ENCODE data around the gene MEGF11. TPM values are rescaled to one million over a fixed set of nuclear protein-coding genes. Genes with fewer than 3 reads are reported as not detected.

MEGF11 gene
- total RNA-seq, 2 donors from 2014 or later: 0.05 TPM; not detected in 1

DNA sequence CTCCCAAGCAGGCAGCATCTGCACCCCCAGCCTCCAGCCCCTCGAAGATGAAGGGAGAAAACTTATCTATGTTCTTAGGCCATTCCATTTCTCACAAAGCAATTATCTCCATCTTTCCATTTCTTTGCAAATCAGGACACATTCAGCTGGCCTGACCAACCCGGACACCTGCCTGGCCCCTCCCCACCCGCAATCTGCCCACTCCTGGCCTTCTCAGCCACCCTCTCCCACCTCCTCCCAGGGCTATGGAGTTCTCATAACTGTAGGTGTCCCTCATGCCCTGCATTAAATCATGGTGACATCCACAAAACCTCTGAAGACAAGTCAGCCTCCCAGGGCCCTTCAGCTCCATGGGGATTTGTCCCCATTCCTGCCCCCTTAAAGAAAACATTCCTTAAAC lies 119.3 kb downstream of the MEGF11 start:
- DNase-seq (ENCODE audit: low spot score): no peak
- intact Hi-C loops (cut with DNase I): no loop called here

DNA sequence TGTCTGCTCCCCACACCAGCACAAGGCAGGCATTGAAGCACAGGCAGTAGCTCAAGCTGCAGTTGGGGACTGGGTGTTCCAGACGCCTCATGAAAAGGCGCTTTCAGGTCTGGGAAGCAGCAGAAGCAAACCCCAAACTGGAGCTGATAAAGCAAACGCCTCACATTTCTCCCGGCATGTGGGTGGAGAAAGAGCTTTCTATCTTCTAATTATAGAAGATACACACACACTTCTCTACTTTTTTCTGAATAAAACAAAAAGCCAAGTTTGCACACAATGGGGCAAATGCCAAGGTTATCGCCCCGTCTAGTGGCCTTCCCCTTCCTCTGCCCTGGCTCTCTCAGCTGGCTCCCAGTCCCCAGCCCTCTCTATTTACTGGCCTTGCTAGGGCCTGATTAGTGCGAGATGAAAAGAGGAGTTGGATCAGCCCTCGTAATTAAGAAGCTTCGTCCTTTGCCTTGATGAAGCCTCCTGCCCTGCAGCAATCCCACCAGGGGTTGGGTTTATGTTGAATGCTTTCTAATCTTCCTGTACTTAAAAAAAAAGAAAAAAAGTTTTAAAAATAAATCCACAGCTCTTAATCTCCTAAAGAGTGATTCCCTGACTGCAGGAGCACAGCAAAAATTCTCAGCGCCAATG lies 120.2 kb downstream of the MEGF11 start:
- DNase-seq (ENCODE audit: low spot score): no peak
- intact Hi-C loops (cut with DNase I): no loop called here

DNA sequence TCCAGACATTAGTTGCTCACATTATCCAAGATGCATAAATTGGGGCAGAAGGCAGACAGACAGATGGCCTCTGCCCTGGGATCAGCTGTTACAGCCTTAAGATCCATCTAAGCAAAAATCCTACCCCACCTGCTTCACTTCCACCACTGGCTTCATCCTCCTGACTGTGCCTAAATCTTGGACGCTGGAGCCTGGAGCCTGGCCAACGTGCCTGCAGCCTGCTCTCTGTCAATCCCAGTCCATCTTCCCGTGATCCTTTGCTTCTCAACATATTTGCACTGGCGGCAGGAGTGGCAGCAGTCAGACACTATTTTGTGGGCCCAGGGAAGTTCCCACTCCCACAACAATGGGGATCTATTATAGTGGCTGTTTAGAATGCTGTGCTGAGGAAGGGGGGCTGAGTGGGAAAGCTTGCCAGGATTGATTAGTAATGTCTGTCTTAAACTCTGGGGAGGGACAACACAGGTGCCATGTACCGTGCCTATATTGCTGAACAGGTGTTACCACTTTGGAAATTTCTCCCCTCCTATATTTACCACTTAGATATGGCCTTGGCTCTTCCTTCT lies 121.2 kb downstream of the MEGF11 start:
- intact Hi-C loops (cut with DNase I): no loop called here
- no peak for DNase-seq (ENCODE audit: low spot score)

DNA sequence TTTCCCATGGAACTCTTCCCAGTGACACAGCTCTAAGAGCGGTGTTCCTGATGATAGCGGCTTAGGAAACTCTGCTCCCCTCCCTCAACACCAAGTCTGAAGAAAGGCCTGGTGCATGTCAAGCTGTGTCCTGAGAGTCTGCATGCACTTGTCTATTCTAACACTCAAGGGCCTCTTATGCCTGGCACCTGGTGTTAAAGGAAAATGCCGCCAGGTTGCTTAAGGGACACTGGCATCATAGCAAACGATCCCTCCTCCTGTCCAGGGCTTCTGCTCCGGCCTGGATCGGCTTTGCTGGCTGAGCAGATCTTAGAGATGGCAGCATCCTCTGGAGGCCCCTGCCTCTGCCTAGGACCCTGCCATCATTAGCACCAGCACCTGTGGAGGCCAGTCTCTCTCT lies 121.7 kb downstream of the MEGF11 start:
- DNase-seq (ENCODE audit: low spot score): no peak
- intact Hi-C loops (cut with DNase I): no loop called here

DNA sequence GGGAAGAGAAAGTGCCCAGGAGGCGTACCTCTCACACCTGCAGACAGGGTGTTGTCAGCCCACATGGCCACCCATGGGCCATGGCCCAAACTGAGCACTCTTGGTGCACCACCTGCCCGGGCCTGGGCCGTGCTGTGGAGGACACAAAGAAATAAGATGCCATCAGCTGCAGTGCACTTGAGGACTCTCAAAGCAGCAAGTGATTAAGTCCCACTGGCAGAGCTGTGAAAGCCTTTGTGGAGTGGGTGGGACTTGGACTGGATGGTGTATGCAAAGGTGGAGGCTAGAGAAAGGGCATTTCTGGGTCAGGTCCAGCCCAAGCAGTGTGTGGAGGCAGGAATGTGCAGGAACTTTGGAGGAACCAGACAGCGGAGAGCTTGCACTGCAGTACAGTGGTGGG lies 122.3 kb downstream of the MEGF11 start:
- DNase-seq (ENCODE audit: low spot score): no peak
- intact Hi-C loops (cut with DNase I): no loop called here

DNA sequence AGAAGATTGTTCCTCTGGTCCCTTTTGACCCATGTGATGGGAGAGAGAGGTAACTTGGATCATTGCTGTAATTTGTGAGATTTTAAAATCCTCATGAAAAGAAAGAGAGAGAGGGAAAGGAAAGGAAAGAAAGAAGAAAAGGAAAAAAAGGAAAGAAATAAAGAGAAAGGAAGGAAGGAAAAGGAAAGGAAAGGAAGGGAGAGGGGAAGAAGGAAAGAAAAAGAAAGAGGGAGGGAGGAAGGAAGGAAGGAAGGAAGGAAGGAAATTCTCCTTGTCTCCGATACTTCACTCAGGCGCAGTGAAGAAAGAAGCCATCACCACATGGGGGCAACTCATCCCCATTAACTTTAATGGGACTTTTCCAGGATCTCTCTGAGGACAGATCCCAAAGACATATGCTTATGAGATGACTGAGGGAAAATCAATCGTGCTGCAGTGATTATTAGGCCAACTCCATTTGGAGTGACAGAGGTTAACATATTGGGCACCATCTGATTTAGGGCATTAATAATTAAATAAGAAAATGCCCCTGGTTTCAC lies 123.0 kb downstream of the MEGF11 start:
- intact Hi-C loops (cut with DNase I): no loop called here
- DNase-seq (ENCODE audit: low spot score): no peak

DNA sequence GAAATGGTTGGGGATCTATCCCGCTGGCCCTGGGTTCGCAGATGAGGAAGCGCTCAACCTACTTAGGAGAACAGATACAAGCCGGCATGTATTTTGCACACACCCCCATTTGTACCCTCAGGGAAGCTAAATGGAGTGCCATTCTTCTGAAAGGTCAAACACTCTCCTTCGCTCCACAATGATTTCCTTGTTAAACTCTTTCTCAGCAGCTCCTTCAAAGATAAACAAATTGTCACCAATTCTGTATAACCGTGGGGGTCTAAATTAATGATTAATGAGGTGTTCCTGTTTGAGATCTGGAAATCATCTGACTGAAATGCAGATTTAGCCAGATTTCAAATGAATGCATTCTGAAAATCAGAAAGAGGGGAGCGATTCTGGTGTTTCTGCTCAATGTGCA lies 124.0 kb downstream of the MEGF11 start:
- intact Hi-C loops (cut with DNase I): no loop called here
- no peak for DNase-seq (ENCODE audit: low spot score)

DNA sequence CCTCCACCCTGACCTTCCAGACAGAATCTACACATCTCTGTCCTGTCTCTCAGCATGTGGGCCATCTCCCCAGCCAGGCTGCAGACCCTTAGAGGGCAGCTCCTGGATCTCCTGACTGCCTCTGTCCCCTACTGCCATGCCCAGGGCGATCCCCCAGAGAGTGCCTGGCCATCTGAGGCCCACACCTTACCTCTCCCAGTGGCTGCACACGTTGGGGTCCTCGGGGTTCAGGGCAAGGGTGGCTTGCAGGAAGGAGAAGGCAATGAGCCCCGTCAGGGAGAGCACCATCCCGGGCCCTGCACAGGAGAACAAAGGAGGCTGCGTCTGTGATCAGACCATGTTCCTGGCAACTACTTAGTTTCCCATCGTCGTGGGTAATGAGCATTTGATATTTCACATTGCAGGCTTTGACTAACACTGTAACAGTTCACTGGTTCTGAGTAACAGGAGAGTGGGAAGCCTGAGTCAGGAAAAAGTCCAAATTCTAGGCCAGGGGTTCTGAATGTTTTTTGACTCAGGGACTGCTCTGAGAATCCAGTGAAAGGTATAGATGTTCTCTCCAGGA lies 125.4 kb downstream of the MEGF11 start:
- intact Hi-C loops (cut with DNase I): no loop called here

DNA sequence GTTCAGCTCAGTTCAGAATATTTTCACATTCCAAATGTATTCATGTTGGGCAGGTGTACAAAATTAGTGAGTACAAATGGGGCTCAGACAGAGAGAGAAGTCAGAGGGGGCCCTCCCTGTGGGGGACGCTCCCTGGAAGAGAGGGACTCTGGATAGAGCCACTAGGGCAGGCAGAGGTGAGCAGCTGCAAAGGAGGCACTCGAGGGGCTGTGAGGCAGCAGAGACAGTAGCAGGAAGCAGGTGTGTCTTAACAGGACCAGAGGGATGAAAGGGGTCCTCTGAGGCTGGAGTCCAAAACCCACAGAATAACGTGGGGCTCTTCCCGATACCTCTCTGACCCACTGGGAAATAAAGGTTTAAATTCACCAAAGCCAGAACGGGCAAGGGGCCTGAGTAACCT lies 127.1 kb downstream of the MEGF11 start:
- DNase-seq (ENCODE audit: low spot score): no peak
- intact Hi-C loops (cut with DNase I): no loop called here

More for the DNA sequence above, 125.4 kb downstream of the MEGF11 start:
- DNase-seq (ENCODE audit: low spot score): no peak

DNA sequence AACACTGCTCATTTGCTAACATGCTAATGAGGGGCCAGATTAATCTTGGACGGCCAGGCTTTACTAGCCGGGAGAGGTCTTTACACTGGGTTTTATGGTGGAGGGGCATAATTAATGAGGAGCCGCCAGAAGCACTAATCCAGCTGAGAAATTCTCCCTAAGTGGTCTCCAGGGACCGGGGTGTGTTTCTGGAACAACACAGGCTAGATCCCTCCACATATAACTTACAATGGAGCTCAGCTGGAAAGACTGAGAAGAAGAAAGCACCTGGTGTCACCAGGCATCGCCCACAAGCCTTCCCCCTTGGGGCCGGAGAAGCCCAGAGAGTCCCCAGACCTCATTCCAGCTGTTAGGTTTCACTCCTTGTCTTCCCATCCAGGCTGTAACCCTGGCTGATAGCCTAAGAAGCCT lies 127.5 kb downstream of the MEGF11 start:
- DNase-seq (ENCODE audit: low spot score): no peak
- intact Hi-C loops (cut with DNase I): no loop called here

DNA sequence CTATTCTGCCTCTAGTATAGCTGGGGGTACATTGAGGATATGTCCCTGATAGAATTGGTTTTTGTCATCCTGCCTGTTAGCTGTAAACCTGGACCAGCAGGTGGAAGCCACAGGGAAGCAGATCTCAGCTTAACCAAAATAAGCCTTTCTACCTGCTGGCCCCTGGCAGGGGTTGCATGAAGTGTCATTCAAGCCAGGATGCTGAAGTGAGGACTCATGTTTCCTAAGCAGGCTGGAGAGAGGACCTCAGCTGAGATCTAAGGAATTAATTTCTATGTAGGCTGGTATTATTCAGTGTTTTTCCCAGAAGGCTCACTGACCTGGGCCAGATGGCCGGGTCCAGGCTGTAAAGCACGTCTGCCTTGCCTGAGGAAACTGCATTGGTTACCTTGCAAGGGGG lies 128.9 kb downstream of the MEGF11 start:
- intact Hi-C loops (cut with DNase I): no loop called here
- no peak for DNase-seq (ENCODE audit: low spot score)

DNA sequence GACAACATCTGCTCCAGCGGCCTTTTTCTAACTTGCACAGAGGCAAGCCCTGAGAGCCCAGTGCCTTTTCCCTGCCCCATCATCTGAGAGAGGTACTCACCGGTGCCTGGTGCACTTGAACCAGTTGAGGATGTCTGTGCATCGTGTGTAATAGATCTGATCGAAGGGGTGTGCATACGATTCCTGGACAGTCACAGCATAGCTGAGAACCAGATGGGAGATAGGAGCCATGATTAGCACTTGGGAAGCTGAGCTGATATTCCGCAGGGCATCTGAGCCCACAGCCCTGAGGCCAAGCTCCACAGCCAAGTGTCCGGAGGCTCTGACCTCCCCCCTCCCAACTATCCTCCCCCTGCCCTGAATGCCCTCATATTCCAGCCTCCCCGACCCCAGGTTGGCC lies 129.8 kb downstream of the MEGF11 start:
- intact Hi-C loops (cut with DNase I): no loop called here
- DNase-seq (ENCODE audit: low spot score): no peak

DNA sequence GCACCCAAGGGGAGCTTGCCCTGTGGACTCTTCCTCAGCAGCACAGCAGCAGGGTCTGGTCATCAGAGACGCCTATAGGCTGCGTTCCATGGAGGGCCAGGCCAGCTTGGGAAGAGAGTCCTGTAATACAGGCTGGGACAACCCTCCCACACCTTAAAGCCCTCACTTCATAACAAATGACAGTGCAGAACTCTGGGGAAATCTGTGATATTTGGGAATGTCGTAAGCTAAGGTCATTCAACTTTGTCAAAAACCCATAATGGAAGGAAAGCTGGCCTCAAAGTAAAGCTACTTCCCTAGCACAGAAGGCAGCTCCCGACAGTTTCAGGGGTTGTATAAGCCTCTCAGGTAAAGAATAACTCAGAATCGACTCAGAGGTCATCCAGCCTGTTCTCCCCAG lies 133.1 kb downstream of the MEGF11 start:
- DNase-seq (ENCODE audit: low spot score): no peak
- intact Hi-C loops (cut with DNase I): no loop called here

DNA sequence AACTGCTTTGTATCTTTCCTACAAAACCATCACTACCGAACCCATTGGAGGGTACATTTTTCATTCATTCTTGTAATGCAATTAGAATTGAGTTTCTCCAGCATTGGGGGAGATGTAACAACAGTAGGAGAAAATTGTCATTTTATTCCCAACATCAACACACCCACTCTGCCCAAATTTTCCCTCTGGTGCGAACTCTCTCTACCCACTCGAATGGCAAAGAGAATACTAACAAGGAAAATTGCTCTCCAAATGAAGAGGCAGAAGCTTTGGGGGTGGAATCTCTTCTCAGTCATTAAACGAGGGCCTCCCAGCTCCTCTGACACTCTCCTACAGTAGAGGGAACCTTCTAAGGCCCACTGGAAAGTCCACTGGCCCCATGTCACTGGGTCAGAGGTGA lies 135.7 kb downstream of the MEGF11 start:
- DNase-seq (ENCODE audit: low spot score): no peak
- intact Hi-C loops (cut with DNase I): no loop called here

DNA sequence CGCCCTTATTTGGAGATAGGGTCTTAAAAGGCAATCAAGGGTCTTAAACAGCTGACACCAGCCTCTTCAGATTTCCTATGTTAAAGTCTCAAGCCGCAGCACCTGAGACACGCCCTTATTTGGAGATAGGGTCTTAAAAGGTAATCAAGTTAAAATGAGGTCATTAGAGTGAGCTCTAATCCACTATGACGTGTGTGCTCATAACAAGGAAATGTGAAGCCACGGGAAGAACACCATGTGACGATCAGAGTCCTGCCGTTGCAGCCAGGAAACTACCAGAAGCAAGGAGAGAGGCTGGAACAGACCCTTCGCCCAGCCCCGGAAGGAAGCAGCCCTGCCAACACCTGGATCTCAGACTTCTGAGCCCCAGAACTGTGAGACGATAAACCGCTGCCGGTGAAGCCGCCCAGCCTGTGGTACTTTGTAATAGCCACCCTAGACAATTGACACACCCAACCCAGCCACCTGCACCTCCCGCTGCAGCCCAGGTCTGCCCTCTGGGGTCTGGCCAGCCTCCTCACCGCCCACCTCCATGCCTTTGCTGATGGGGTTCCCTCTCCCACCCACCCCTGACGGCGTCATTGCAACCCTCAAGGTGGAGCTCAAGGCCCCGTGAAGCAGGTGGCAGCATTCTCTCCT lies 137.9 kb downstream of the MEGF11 start:
- no peak for DNase-seq (ENCODE audit: low spot score)
- intact Hi-C loops (cut with DNase I): no loop called here

DNA sequence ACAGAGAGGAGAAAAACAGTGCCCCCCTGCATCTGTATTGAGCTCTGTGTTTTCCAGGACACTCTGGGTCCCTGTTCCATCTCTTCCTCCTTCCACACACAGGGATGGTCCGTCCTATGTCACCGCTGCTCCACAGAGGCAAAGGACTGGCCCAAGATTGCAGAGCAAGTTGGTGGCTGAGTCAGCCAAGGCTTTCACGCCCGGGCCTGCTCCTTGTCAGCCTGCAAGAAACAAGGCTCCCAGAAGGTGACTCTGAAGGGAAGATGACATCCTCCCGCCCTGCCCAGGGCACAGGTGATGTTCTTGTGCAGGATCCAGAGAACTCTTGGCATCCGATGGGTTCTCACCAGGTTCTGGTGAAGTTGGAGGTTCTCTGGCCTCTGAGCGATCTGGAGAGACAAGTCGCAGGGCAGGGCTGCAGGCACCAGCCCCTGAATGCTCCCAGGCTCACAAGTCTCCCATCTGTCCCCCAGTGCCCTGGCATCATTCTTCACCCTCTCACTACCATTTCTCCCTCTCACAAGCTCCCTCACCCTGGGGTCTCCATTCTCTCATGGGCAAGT lies 138.6 kb downstream of the MEGF11 start:
- intact Hi-C loops (cut with DNase I): no loop called here
- no peak for DNase-seq (ENCODE audit: low spot score)

DNA sequence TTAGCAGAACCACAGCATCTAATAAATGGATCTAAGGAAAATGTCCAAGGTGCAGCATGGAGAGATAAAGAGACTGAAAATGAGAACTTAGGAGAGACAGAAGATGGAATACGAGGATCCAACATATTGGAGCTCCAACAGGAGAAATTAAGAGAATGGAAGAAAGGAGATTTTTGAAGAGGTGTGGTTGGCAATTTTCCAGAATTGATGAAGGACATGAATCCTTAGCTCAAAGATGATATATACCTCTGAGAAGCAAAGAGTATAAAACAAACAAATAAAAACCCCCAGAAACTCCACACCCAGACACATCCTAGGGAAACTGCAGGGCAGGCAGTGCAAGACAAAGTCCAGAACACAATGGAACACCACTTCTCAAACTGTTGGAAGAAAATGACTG lies 141.2 kb downstream of the MEGF11 start:
- DNase-seq (ENCODE audit: low spot score): no peak
- intact Hi-C loops (cut with DNase I): no loop called here

DNA sequence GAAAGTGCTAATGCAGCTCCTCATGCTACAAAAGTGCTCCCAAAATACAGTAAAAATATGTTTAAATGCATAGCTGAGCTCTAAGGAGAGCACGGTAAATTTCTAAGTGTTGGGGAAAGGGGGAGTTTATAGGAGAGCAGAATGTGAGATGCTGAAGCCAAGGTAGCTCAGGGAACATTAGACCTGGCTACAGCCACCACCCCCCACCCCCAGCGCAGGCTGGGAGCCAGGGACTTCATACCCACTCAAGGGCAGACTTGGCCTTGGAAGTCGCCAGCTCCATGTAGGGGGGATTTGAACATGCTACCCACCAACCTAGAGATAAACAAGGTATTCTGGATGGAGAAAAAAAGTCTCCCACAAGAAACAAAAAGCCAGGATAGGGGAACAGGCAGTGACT lies 142.2 kb downstream of the MEGF11 start:
- intact Hi-C loops (cut with DNase I): no loop called here
- DNase-seq (ENCODE audit: low spot score): no peak

DNA sequence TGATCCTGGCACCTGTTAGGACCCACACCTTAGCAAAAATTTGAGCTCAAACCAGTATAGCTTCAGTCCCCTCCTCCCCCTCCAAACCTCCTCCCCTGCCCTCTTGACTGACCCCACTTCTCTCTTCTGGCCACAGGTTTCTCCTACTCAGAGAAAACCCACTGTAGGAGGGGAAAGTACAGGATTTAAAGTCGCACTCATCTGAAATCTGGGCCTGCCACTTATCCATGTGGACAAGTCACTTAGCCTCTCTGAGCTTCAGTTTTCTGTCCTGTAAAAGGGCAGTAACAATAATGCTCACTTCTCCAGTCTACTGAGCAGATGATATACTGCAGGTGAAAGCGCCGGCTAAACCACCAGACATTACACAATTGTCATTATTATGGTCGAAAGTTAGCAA lies 142.7 kb downstream of the MEGF11 start:
- intact Hi-C loops (cut with DNase I): no loop called here

DNA sequence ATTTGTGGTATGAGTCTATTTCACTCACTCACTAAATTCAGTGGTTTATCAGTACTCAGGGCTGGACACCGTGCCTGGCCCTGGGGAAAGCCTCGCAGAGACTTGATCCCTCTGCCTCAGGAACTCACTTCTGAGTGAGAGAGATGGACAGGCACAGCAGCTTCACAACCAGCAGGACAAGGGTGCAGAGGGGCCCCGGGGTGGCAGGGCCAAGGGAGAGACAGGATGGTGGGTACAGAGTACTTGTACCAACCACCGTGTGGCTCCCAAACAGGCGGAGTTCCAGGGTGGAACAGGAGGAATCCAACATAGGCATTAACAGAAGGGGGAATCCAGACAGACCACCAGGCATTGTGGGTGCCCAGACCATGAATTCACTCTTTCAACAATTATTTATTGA lies 143.7 kb downstream of the MEGF11 start:
- no peak for DNase-seq (ENCODE audit: low spot score)
- intact Hi-C loops (cut with DNase I): no loop called here

More for the DNA sequence above, 142.7 kb downstream of the MEGF11 start:
- no peak for DNase-seq (ENCODE audit: low spot score)
